B cell (primary cell): Measurements from ENCODE around the gene MYO16. TPM values are rescaled to one million over a fixed set of nuclear protein-coding genes. Genes with fewer than 3 reads are reported as not detected.

Experiments used
- ATAC-seq: fragments of 200-7000 bp; cut with Tn5 transposase; one replicate; pipeline ENCODE4 v1.10.0; 2021; ENCODE audit warnings: low read depth, mild to moderate bottlenecking, moderate number of reproducible peaks, moderate library complexity
- CTCF ChIA-PET: fragments of 350-600 bp; sonication (Branson Sonifier 250); formaldehyde crosslinking; loops from one replicate; lab custom pipeline; 2021; ENCODE audit warnings: antibody characterized with exemption, inconsistent platforms; lab: Charles Lee
- POLR2A ChIA-PET: fragments of 350-600 bp; sonication (Branson Sonifier 250); formaldehyde crosslinking; loops from one replicate; lab custom pipeline; 2021; ENCODE audit warnings: antibody characterized with exemption; lab: Charles Lee
- DNase-seq: peaks from one replicate; pipeline ENCODE4 v3.0.0; 2013
- H2AFZ ChIP-seq: 2 replicates; pipeline ENCODE4 v1.6.1; 2012; ENCODE audit warnings: mild to moderate bottlenecking, low read depth, low read length; ENCODE audit not compliant: insufficient read depth, poor library complexity, severe bottlenecking
- H3K27ac ChIP-seq, 2 donors: 1 replicate in 1 of 2; 2 replicates in 1 of 2; pipeline ENCODE4 v1.5.1; 2012 to 2013; ENCODE audit warnings: low read length in 2 of 2, mild to moderate bottlenecking in 2 of 2, moderate library complexity in 1 of 2
- H3K27me3 ChIP-seq, 4 experiments: fragments of 200-600 bp in 1 of 4; sonication (generic) in 1 of 4; replicated peaks in 1 of 4; 1 replicate in 2 of 4; 2 replicates in 2 of 4; pipeline versions ENCODE4 v1.6.1 to v1.7.0; 2013 to 2016; ENCODE audit warnings: low read length in 3 of 4, mild to moderate bottlenecking in 2 of 4, mixed read lengths in 1 of 4, moderate library complexity in 1 of 4; ENCODE audit not compliant: insufficient read depth in 4 of 4, control insufficient read depth in 3 of 4; ENCODE audit errors: control extremely low read depth in 1 of 4
- H3K36me3 ChIP-seq, 2 experiments: replicated peaks in 1 of 2; 1 replicate in 1 of 2; 2 replicates in 1 of 2; pipeline versions ENCODE4 v1.6.1 to v1.7.1; 2013; ENCODE audit warnings: low read length in 1 of 2; ENCODE audit not compliant: insufficient read depth in 2 of 2, control insufficient read depth in 1 of 2; ENCODE audit errors: control extremely low read depth in 1 of 2, extremely low read depth in 1 of 2
- H3K4me1 ChIP-seq, 2 donors: fragments of 200-600 bp in 1 of 2; sonication (generic) in 1 of 2; 1 replicate in 1 of 2; 2 replicates in 1 of 2; pipeline versions ENCODE4 v1.5.1 to v1.6.1; 2013 to 2017; ENCODE audit warnings: low read length in 2 of 2; ENCODE audit not compliant: control insufficient read depth in 2 of 2, insufficient read depth in 2 of 2
- H3K4me2 ChIP-seq: replicated peaks from 2 replicates; pipeline ENCODE3; 2012; ENCODE audit warnings: mild to moderate bottlenecking, low read depth, low read length; ENCODE audit not compliant: poor library complexity, severe bottlenecking
- H3K4me3 ChIP-seq, 5 experiments: fragments of 200-600 bp in 1 of 5; sonication (generic) in 1 of 5; 1 replicate in 3 of 5; 2 replicates in 2 of 5; pipeline versions ENCODE4 v1.5.1 to v1.7.0; 2011 to 2016; ENCODE audit warnings: low read length in 4 of 5, mild to moderate bottlenecking in 4 of 5, low read depth in 2 of 5, control low read depth in 1 of 5, moderate library complexity in 1 of 5; ENCODE audit not compliant: insufficient read depth in 1 of 5; ENCODE audit errors: control extremely low read depth in 1 of 5, extremely low read depth in 1 of 5
- H3K79me2 ChIP-seq: fragments of 200-600 bp; sonication (generic); one replicate; pipeline ENCODE4 v1.6.0; 2016; ENCODE audit warnings: low read length; ENCODE audit not compliant: control insufficient read depth, insufficient read depth
- H3K9ac ChIP-seq: fragments of 200-600 bp; sonication (generic); 2 replicates; pipeline ENCODE4 v1.6.1; 2017; ENCODE audit warnings: mild to moderate bottlenecking, low read length, moderate library complexity
- H3K9me3 ChIP-seq, 3 donors: one replicate each; pipeline versions ENCODE4 v1.6.1 to v1.7.1; 2013; ENCODE audit warnings: low read length in 2 of 3; ENCODE audit not compliant: control insufficient read depth in 2 of 3, insufficient read depth in 1 of 3; ENCODE audit errors: control extremely low read depth in 1 of 3
- H4K20me1 ChIP-seq: 2 replicates; pipeline ENCODE4 v1.6.0; 2012; ENCODE audit warnings: mild to moderate bottlenecking, low read length; ENCODE audit not compliant: insufficient read depth, control insufficient read depth, poor library complexity, severe bottlenecking
- H3K27ac Mint-ChIP-seq: one replicate; pipeline ENCODE4 v1.8.0; 2021; ENCODE audit warnings: mixed read lengths
- H3K27me3 Mint-ChIP-seq: one replicate; pipeline ENCODE4 v1.8.0; 2021; ENCODE audit warnings: mixed read lengths
- H3K4me1 Mint-ChIP-seq: one replicate; pipeline ENCODE4 v1.8.0; 2021; ENCODE audit warnings: mixed read lengths
- H3K4me3 Mint-ChIP-seq: one replicate; pipeline ENCODE4 v1.8.0; 2021; ENCODE audit warnings: mixed read lengths
- H3K9me3 Mint-ChIP-seq: one replicate; pipeline ENCODE4 v1.8.0; 2022; ENCODE audit warnings: mixed read lengths; ENCODE audit not compliant: insufficient read depth
- EZH2 ChIP-seq: IDR thresholded peaks from 2 replicates; pipeline ENCODE4 v1.6.1; 2012; ENCODE audit warnings: borderline replicate concordance, low read depth, mild to moderate bottlenecking, moderate library complexity, low read length; ENCODE audit not compliant: insufficient read depth, poor library complexity, severe bottlenecking
- WGBS: methylation state at CpG from one replicate; pipeline ENCODE4 v1.1.5; 2013; ENCODE audit warnings: missing lambda C conversion rate; ENCODE audit not compliant: insufficient coverage; 5-methylcytosine and 5-hydroxymethylcytosine counted together
- intact Hi-C: fragments of 100-400 bp; cut with micrococcal nuclease; formaldehyde crosslinking; loops from one replicate; pipeline ENCODE4 v1.10.0; 2022
- polyA plus RNA-seq: library from polyadenylated mRNA; depleted of rRNA; stranded (reverse); fragments of >200 nt; gene quantifications from 2 replicates; pipeline ENCODE4 v1.2.3, GENCODE V29; 2012
- total RNA-seq, 2 donors: library from RNA; stranded (reverse); fragments of 120-200 nt in 1 of 2; gene quantifications; 1 replicate in 1 of 2; 2 replicates in 1 of 2; pipeline versions ENCODE4 v1.2.3 to v1.2.4, GENCODE V29; 2013 to 2022
- TF ChIP-seq, protein P1 (sequence below): fragments of 200-600 bp; IDR thresholded peaks from one replicate; pipeline ENCODE4 v1.8.0; 2022; ENCODE audit warnings: antibody characterized with exemption, mild to moderate bottlenecking

The MYO16 gene
- total and polyA plus RNA-seq, 2 donors (not counting 1 experiment from before 2014, with no cell fraction given), result not detected

DNA sequence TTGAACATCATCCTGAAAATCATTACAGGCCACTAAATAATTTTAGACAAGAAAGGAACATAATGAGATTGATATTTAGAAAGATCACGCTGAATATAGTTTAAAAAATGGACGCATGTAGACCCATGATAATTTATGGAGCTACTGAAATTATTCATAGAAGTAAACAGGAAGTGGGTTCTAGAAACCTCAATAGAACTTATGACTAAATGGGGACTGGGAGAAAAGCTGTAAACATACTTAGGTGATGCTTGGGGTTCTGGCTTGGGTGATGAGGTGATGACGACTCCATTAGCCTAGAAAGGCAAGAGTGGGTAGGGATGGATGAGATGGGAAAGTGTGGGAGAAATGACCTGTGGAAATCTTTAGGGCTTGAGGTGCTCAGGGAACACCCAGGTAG is 484.0 kb downstream of the MYO16 start:
- Mint-ChIP-seq H3K27me3 (peaks cover 12% of the 10 kb centered on the region), H3K4me3 (no peak overlapping the region), H3K4me1 (peaks cover 2% of the 10 kb centered on the region), H3K27ac (no peak overlapping the region), H3K9me3 (no peaks in the 10 kb centered on the region)
- peaks cover 0 to 5% (median 0%) of the 10 kb centered on the region in 4 experiments for H3K27me3 ChIP-seq
- no peaks in the 10 kb centered on the region for H3K79me2 ChIP-seq
- no peaks in the 10 kb centered on the region for H3K4me1 ChIP-seq
- 92% methylated on average over 1 of the region's 3 CpGs for WGBS
- ChIA-PET POLR2A (no interaction called here), CTCF (no interaction called here)
- ATAC-seq, result no peak
- H3K27ac ChIP-seq, result no peak overlapping the region
- H3K36me3 ChIP-seq, result no peaks in the 10 kb centered on the region
- TF ChIP-seq EZH2, result no peak
- TF ChIP-seq, protein P1, sequence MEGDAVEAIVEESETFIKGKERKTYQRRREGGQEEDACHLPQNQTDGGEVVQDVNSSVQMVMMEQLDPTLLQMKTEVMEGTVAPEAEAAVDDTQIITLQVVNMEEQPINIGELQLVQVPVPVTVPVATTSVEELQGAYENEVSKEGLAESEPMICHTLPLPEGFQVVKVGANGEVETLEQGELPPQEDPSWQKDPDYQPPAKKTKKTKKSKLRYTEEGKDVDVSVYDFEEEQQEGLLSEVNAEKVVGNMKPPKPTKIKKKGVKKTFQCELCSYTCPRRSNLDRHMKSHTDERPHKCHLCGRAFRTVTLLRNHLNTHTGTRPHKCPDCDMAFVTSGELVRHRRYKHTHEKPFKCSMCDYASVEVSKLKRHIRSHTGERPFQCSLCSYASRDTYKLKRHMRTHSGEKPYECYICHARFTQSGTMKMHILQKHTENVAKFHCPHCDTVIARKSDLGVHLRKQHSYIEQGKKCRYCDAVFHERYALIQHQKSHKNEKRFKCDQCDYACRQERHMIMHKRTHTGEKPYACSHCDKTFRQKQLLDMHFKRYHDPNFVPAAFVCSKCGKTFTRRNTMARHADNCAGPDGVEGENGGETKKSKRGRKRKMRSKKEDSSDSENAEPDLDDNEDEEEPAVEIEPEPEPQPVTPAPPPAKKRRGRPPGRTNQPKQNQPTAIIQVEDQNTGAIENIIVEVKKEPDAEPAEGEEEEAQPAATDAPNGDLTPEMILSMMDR, result no peak
- intact Hi-C loops, result no loop called here
- no peaks in the 10 kb centered on the region for H4K20me1 ChIP-seq
- H3K4me2 ChIP-seq, result no peak overlapping the region
- no peak overlapping the region for H3K9ac ChIP-seq
- no peak overlapping the region for H3K4me3 ChIP-seq
- H3K9me3 ChIP-seq, result no peaks in the 10 kb centered on the region
- DNase-seq, result no peak
- H2AFZ ChIP-seq, result no peak overlapping the region

- Histone ChIP-seq H3K79me2 (no peaks in the 10 kb centered on the region), H3K36me3 (no peaks in the 10 kb centered on the region), H3K4me1 (no peaks in the 10 kb centered on the region), H3K4me3 (no peak overlapping the region), H4K20me1 (no peaks in the 10 kb centered on the region), H3K9ac (no peak overlapping the region), H3K27ac (no peak overlapping the region), H3K9me3 (no peaks in the 10 kb centered on the region), H3K27me3 (peaks cover 0 to 5% (median 0%) of the 10 kb centered on the region in 4 experiments), H3K4me2 (no peak overlapping the region), H2AFZ (no peak overlapping the region)
- POLR2A ChIA-PET, result no interaction called here
- Mint-ChIP-seq H3K27me3 (peaks cover 7% of the 10 kb centered on the region), H3K4me3 (no peak overlapping the region), H3K27ac (no peak overlapping the region), H3K4me1 (peaks cover 2% of the 10 kb centered on the region), H3K9me3 (no peaks in the 10 kb centered on the region)
- TF ChIP-seq EZH2, result no peak
- TF ChIP-seq, protein P1, result no peak
- DNase-seq, result no peak
- CTCF ChIA-PET, result no interaction called here
- no CpG with 5 or more reads among the region's 5 CpGs for WGBS
- no peak for ATAC-seq
- intact Hi-C loops, result no loop called here
Observed at GRCh38 chr13:109114162-109114561, 484.8 kb downstream of the MYO16 start.
